OCI-LY7 (cell line): ENCODE results near the gene AIMP1.

Source experiments
- EZH2phosphoT487 ChIP-seq: fragments of 200-600 bp; sonication (generic); IDR thresholded peaks from 2 replicates; pipeline ENCODE4 v1.6.1; 2018; ENCODE audit warnings: low read depth, borderline replicate concordance, mild to moderate bottlenecking, mixed run types, antibody characterized with exemption, low read length, moderate library complexity, mixed read lengths
- TF ChIP-seq, protein P1 (sequence below): fragments of 200-600 bp; sonication (generic); conservative IDR thresholded peaks from 2 replicates; pipeline ENCODE4 v1.5.1; 2014; ENCODE audit warnings: mild to moderate bottlenecking, antibody characterized with exemption, low read length, moderate library complexity, mixed read lengths

DNA sequence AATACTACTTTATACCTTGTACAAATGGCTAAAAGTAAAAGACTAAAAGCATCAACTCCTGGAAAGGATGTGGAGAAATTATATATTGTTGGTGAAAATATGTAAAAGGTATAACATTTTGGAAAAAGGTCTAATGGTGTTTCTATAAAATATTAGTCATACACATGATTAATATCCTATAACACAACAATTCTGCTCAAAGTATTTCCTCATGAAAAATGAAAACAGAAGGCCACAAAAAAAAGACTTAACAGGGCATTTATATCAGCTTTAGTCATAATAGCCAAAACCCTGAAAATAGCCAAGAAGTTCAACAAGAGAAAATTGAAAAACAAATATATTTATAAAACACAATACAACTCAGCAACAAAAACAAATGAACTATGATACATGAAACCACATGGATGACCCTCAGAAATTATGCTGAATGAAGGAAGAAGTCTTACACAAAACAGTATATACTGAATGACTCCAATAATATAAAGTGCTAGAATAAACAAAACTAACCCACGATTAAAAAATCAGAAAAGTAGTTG, 39.1 kb upstream of the AIMP1 start:
- TF ChIP-seq, protein P1, sequence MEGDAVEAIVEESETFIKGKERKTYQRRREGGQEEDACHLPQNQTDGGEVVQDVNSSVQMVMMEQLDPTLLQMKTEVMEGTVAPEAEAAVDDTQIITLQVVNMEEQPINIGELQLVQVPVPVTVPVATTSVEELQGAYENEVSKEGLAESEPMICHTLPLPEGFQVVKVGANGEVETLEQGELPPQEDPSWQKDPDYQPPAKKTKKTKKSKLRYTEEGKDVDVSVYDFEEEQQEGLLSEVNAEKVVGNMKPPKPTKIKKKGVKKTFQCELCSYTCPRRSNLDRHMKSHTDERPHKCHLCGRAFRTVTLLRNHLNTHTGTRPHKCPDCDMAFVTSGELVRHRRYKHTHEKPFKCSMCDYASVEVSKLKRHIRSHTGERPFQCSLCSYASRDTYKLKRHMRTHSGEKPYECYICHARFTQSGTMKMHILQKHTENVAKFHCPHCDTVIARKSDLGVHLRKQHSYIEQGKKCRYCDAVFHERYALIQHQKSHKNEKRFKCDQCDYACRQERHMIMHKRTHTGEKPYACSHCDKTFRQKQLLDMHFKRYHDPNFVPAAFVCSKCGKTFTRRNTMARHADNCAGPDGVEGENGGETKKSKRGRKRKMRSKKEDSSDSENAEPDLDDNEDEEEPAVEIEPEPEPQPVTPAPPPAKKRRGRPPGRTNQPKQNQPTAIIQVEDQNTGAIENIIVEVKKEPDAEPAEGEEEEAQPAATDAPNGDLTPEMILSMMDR: no peak
- no peak for TF ChIP-seq EZH2phosphoT487
